HG02981 (cell line): Measurements from ENCODE around the gene WDFY2.
"Not testable (repeated sequence)": the region's sequence is repeated elsewhere in the genome, so short reads cannot be mapped to it uniquely, and the experiment has no call there.

Experiments
- ATAC-seq: cut with Tn5 transposase; IDR thresholded peaks from one replicate; pipeline ENCODE4 v1.9.1; 2021; ENCODE audit warnings: mild to moderate bottlenecking, moderate library complexity; ENCODE audit not compliant: unreplicated experiment

WDFY2 gene

GRCh38 chr13:51583875-51584730 lies at the start of gene WDFY2:
Gene WDFY2, plus strand, starts transcription at chr13:51584462. Its CDS starts 226 bp downstream, at chr13:51584688.
- ATAC-seq, result peak; percentile 73

GRCh38 chr13:51538591-51539179 lies 45.6 kb upstream of the WDFY2 start:
- ATAC-seq, result no peak

- ATAC-seq, result no peak
Observed at GRCh38 chr13:51539887-51540286, 44.4 kb upstream of the WDFY2 start.

GRCh38 chr13:51541037-51541436 lies 43.2 kb upstream of the WDFY2 start:
- no peak for ATAC-seq

GRCh38 chr13:51541809-51542258 lies 42.4 kb upstream of the WDFY2 start:
- ATAC-seq, result no peak

GRCh38 chr13:51542346-51543242 lies 41.7 kb upstream of the WDFY2 start:
- no peak for ATAC-seq

- not testable (repeated sequence) for ATAC-seq
Observed at GRCh38 chr13:51545446-51545845, 38.8 kb upstream of the WDFY2 start.

GRCh38 chr13:51547425-51548176 lies 36.7 kb upstream of the WDFY2 start:
- ATAC-seq, result no peak

GRCh38 chr13:51549050-51549449 lies 35.2 kb upstream of the WDFY2 start:
- peak; percentile 65 for ATAC-seq

GRCh38 chr13:51549593-51549992 lies 34.7 kb upstream of the WDFY2 start:
- no peak for ATAC-seq

GRCh38 chr13:51550151-51550550 lies 34.1 kb upstream of the WDFY2 start:
- no peak for ATAC-seq

GRCh38 chr13:51551416-51551815 lies 32.8 kb upstream of the WDFY2 start:
- no peak for ATAC-seq

GRCh38 chr13:51552027-51552426 lies 32.2 kb upstream of the WDFY2 start:
- ATAC-seq, result no peak

- ATAC-seq, result no peak
Observed at GRCh38 chr13:51553531-51553930, 30.7 kb upstream of the WDFY2 start.

GRCh38 chr13:51556740-51557139 lies 27.5 kb upstream of the WDFY2 start:
- no peak for ATAC-seq

GRCh38 chr13:51557438-51557837 lies 26.8 kb upstream of the WDFY2 start:
- no peak for ATAC-seq

- ATAC-seq, result no peak
Observed at GRCh38 chr13:51557875-51558612, 26.2 kb upstream of the WDFY2 start.

- no peak for ATAC-seq
Observed at GRCh38 chr13:51559946-51560735, 24.1 kb upstream of the WDFY2 start.
